GM15510 (cell line): Measurements from ENCODE around the gene ALDH18A1.

Experiments
- POLR2A ChIP-seq: IDR thresholded peaks from 3 replicates; pipeline ENCODE4 v1.6.1; 2011; ENCODE audit warnings: borderline replicate concordance; ENCODE audit not compliant: insufficient read length; ENCODE audit errors: extremely low read depth

Gene ALDH18A1

DNA sequence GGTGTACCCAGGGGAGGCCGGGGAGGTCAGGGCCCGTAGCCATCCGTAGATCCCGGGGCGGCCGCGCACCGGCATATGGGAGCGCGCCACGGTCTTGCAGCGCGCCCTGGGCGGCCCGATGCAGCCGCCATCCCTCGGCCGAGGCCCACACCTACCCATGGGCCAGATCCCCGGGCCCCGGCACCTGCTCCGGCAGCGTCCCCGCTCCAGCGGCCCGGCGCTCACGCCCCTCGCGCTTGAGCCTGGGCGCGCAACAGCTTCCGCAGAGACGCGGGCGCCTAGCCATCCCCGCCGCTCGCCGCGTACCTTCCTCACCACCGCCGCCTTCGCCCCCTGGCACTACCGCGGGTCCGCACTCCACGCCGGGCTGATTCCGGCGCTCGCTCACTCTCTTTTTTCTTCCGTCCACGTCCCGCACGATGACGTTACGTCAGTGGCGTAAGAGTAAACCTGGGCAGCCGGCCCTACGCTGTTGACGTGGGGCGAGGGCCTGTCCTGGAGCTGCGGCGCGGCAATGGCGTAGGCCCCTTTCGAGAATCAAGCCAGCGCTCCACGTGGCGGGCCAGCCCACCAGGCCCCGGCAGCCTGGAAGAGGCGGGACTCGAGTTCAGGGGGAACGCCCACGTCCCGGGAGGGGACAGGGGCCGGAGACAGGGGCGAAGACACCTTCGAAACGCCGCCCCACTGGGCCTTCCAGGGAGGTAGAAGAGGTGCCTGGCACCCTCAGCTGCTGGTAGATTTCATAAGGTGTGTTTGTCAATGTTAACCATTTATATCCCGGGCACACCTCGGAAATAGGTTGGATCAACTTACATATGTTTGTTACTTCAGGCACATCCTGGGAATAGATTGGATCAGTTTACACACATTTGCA, at the start of gene ALDH18A1:
Gene ALDH18A1 (minus strand): TSS at position 421 of the 874 bp plus-strand sequence. CDS start 3,334 bp downstream, outside the sequence.
- TF ChIP-seq POLR2A: peak; percentile 79

DNA sequence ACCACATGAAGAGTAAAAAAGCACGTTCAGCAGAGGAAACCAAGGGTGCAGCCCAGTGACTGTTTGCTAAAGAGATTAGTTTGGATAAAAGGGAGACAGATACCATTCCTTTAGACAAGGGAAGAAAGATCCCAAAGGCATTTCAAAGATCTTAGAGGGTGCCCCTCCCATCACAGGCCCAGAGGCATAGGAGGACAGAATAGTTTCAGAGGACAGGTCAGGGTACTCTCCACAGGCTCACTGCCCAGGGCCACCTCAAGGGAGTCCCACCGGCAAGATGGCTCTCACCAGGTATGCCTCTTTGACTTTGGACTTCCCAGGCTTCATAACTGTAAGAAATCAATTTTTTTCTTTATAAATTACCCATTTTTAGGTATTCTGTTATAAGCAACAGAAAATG, 41.9 kb upstream of the ALDH18A1 start:
- TF ChIP-seq POLR2A: no peak

DNA sequence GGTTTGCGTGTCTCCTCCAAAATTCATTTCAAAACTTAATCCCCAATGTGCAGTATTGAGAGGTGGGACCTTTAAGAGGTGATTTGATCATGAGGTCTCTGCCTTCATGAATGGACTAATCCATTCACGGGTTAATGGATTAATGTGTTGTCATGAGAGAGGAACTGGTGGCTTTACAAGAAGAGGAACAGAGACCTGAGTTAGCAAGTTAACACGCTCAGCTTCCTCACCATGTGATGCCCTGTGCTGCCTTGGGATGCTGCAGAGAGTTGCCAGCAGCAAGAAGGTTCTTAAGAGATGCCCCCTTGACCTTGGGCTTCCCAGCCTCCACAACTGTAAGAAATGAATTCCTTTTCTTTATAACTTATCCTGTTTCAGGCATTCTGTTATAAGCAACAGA, 40.9 kb upstream of the ALDH18A1 start:
- TF ChIP-seq POLR2A: no peak

DNA sequence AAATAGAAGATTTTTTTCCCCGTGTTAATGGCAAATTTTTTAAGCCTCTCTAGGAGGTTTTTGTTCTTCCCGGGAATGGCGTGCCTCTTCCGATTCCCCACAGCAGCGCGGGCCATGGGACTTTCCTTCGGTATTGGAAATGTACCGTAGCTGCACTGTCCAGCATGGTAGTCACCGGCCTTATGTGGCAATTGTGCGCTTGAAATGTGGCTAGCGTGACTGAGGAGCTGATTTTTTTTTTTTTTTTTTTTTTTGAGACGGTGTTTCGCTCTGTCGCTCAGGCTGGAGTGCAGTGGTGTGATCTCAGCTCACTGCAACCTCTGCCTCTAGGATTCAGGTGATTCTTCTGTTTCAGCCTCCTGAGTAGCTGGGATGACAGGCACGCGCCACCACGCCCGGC, 38.2 kb upstream of the ALDH18A1 start:
- no peak for TF ChIP-seq POLR2A

DNA sequence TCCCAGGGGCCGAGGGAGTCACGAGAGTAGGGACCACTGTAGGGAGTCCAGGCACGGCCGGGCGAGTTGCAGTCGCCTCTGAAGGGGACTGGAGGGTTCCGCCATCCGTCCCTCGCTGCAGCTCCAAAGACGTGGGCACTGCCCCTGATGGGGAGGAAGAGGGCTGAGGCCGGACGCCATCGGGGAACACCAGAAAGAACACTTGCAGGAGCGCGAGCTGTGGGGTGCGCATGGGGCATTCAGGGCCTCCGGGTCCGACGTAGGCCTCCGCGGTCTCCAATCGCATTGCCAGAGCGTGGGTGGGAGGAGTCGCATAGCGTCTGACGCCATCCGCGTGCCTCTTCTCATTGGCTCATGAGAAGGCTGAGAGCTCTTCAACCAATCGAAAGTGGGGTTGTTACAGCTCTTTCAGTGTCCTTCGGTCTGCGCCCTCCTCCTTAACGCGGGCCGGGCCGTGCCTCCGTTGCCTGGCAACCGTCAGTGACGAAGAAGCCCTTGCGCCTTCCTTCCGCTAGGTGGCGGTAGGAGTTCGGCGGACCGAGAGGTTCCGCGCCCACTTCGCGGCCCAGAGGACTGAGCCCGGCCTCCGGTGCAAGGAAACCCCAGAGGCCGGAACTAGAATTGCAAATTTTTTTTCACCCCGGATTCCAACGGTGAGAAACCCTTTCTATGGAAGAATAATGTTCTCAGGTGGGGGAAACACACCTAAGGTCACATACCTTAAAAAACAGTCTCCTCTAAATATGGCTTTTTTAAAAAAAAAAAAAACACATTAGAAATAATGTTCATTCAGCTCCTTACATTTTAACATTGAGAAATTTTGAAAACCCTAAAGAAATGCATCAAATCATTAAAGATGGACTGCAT, 37.4 kb upstream of the ALDH18A1 start, which contains the start of gene TCTN3:
Gene TCTN3 (minus strand): TSS at position 260 of the 867 bp plus-strand sequence. CDS start 28 bp downstream, at position 232.
- TF ChIP-seq POLR2A: peak; percentile 64

DNA sequence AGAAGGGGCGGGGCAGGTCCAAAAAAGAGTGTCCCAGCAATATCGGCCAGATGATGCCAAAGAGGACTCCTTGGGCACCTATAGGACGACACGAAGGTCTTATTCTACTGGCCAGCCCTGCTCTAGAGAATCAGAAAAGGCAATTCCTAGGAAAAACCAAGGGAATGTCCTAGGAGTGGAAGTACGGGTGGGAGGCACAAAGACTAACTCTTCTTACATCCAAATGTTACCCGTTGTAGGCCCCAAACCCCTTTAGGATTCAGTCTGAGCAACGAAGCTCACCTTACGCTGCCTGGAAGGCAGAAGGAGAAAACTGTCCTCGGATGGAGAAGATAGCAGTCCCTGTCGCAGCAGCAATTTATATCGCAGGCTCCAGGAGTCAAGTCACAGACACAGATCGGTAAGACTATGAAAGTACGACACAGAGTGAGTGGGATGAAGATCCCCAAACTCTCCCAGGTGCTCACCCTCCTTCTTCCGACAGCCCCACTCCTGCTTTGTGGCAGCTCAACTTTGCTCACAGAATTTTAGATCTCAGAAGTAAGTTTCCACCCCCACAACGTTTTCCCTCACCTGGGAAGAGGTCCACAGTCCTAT, 36.7 kb upstream of the ALDH18A1 start:
- no peak for TF ChIP-seq POLR2A

DNA sequence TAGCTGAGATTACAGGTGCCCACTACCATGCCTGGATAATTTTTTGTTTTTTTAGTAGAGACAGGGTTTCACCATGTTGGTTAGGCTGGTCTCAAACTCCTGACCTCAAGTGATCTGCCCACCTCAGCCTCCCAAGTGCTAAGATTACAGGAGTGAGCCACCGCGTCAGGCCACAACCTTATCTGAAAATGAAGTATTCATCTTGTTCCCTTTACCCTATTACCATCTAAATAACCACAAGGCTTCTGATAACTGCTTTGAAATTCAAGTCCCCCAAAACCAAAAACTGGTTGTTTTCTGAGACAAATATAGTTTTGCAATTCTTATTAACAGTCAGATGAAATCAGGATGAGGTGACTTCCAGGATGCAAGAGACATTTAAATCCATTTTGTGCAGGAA, 34.8 kb upstream of the ALDH18A1 start:
- no peak for TF ChIP-seq POLR2A

DNA sequence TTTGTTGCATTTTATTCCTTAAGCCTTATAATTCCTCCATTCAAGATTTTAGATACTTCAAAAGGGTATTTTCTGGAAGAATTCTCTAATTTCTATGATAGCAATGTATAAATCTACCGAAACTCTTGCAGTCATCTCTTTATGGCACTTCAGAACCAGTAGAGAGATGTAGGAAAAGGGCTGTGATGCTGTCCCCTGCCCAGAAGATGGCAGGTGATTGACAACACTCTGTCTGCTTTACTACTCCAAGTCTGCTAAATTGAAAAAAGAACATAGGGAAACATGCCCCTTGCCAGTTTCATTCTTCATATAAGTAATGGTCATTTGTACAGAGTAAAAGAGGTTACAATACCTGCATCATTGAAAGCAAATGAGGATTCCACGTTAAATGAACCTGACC, 32.1 kb upstream of the ALDH18A1 start:
- TF ChIP-seq POLR2A: no peak

DNA sequence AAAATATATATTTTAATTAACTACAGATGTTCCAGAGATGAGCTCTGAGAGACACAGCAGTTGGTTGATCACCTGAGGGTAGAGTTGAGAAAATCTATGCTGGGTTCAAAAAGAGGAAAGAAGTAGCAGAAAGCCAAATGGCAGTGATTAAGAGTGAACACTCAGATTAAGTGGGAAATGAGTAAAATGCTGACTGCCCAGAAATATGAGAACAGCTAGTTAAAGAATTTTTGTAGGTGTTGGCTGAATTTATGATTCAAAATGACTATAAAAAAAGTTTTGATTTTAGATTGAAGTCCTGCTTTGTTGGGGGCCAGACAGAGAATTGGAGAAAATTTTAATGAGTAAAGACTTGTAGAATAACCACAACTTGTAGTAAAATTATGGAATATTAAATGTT, 27.5 kb upstream of the ALDH18A1 start:
- TF ChIP-seq POLR2A: no peak

DNA sequence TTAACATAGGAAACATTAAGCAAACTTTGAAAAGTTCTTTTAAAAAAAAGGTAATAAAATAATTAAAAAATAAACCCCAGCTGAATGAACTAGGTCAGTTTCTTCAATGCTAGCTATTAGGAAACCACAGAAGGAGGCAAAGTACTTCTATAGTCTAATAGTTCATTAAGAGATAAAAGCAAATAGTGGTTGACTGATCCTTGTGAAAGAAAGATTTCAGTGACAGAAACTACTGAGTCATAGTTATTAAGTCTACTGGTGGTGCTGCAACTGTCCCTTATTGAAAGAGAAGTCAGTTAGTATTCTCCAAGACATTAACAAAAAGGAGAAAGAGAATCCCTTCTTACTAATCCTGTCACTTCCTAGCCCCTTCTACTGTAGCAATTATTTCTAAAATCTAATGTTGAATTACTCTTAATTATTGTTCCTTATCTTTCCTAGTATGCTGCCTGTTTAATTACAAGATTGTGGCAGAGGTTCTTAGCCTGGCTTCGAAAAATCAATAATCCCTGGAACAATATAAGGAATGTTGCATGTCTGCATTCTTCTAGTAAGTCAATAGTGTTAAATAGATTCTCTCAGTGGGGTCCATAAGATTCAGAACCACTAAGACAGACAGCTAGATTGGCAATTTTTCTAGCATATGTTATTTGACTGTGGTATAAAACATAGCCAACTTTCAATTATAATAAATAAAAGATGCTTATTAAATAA, 19.0 kb upstream of the ALDH18A1 start:
- no peak for TF ChIP-seq POLR2A

DNA sequence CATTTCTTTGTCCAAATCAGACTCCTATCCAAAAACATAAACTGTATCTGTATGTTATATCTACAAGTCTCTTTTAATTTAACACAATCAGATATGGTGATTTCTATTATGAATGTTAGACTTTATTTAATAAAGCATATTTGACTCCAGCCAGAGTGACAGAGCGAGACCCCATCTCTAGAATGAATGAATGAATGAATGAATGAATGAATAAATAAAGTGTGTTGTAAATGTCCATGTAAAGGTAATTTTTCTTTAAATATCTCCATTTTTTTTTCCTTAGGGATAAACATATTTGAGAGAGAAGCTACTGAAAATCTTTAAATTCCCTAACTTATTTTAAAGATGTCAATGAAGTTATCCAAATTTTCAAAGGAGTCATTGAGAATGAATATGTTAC, 18.1 kb upstream of the ALDH18A1 start:
- no peak for TF ChIP-seq POLR2A

DNA sequence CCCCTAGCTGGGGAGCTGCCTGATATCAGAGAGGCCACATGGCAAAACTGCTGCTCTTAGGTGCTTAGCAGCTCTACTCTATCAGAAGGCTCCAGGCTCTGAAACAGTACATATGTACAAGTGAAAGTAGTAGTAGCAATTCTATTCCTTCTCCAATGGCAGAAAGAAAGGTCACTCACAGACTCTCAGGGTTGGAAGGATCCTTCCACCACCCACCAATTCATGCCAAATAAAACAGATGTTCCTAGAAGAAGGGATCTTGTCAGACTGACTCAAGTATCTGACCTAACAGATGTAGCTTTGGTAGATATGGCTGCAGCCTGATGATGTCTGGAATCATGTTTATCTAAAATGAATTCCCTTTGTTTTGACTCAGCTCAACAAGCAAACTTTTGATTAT, 8.0 kb upstream of the ALDH18A1 start:
- TF ChIP-seq POLR2A: no peak

DNA sequence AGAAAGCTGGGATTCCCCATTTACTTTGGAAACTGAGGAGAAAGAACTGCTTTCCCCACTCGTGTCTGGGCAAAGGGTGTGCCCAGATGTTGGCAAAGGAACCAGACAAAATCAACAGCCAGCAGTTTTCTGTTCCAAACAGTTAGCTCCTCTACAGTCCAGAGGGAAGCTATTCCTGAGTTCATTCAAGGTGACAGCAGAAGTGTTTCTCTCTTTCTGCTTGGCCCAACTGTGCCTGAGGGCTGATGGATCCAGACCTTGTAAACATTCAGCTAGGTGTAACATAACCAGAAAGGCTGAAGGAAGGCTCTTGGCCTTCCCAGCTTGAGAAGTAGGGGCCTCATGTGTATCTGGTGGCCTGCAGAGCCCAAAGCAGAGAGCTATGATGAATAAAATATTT, 7.0 kb upstream of the ALDH18A1 start:
- TF ChIP-seq POLR2A: no peak

DNA sequence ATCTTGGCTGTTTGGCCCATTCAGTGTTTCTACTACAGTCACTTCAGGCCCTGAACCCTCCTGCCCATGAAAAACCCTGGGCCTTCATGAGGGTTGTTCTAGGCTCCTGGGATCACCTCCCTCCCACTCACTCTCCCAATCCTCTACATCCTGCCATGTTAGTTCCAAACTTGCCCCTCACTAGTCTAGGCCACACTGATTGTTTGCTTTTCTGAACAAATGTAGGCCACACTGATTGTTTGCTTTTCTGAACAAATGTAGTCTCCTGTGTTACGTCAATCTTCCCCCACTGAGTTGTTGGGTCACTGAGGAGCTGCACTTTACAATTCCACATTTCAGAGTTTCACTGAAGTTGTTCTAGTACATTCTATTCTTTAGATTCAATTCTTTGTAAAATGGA, 5.3 kb upstream of the ALDH18A1 start:
- TF ChIP-seq POLR2A: no peak

DNA sequence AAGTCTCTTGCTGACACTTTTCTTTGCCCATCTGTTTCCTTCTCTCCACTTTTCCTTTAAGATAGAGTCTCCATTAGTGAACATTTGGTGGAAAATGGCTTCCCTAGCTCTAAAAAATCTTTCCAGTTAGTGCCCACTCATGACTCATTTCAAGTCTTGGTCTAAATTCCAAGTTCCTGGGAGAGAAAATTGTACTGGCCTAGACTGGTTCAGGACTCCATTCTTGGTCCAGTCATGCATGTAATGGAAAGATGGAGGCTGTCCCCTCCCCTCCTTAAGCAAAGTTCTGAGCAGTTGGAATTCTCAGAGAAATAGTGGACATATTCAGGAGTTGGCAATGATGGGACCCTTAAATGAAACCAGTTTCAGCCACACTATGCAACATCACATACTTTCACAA, 3.8 kb upstream of the ALDH18A1 start:
- TF ChIP-seq POLR2A: no peak

DNA sequence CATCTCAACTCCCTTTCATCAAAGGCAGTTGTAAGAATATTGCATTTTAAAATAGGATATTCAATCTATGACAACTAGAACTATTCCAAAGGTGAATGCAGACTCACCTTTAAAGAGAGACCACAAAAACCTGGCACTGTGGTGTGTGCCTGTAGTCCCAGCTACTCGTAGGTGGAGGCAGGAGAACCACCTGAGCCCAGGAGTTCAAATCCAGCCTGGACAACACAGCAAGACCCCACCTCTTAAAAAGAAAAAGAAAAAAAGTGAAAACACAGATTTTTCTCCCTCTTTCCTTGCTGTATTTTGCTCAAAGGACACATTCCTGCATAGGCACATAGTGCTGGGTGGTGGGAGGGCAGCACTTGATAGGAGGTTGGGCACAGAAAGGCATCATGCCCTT, 739 bp upstream of the ALDH18A1 start:
- TF ChIP-seq POLR2A: no peak
